Astrocyte of the cerebellum (primary cell): Measurements from ENCODE around the gene SRRM3.
"Not testable (repeated sequence)": the region's sequence is repeated elsewhere in the genome, so short reads cannot be mapped to it uniquely, and the experiment has no call there.

Source experiments
- DNase-seq: peaks from one replicate; pipeline ENCODE4 v3.0.0-alpha.2; 2011; ENCODE audit warnings: low read depth
- H3K4me3 ChIP-seq: 2 replicates; pipeline ENCODE4 v1.5.1; 2011; ENCODE audit warnings: mild to moderate bottlenecking, low read depth, low read length, moderate library complexity
- in situ Hi-C: cut with HindIII; loops from 2 replicates; pipeline ENCODE4 v1.10.0; 2017; ENCODE audit warnings: low sequenced_read_pairs
- TF ChIP-seq, protein P1 (sequence below): IDR thresholded peaks from 2 replicates; pipeline ENCODE4 v1.5.1; 2012; ENCODE audit warnings: low read length, low read depth, moderate library complexity, mild to moderate bottlenecking; ENCODE audit errors: missing control alignments

The SRRM3 gene, protein sequence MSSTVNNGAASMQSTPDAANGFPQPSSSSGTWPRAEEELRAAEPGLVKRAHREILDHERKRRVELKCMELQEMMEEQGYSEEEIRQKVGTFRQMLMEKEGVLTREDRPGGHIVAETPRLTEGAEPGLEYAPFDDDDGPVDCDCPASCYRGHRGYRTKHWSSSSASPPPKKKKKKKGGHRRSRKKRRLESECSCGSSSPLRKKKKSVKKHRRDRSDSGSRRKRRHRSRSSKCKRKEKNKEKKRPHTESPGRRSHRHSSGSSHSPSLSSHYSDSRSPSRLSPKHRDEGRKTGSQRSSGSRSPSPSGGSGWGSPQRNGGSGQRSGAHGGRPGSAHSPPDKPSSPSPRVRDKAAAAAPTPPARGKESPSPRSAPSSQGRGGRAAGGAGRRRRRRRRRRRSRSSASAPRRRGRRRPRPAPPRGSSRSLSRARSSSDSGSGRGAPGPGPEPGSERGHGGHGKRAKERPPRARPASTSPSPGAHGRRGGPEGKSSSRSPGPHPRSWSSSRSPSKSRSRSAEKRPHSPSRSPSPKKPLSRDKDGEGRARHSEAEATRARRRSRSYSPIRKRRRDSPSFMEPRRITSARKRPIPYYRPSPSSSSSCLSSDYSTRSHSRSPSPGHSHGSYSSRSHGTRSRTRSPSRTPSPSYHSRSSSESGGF

DNA sequence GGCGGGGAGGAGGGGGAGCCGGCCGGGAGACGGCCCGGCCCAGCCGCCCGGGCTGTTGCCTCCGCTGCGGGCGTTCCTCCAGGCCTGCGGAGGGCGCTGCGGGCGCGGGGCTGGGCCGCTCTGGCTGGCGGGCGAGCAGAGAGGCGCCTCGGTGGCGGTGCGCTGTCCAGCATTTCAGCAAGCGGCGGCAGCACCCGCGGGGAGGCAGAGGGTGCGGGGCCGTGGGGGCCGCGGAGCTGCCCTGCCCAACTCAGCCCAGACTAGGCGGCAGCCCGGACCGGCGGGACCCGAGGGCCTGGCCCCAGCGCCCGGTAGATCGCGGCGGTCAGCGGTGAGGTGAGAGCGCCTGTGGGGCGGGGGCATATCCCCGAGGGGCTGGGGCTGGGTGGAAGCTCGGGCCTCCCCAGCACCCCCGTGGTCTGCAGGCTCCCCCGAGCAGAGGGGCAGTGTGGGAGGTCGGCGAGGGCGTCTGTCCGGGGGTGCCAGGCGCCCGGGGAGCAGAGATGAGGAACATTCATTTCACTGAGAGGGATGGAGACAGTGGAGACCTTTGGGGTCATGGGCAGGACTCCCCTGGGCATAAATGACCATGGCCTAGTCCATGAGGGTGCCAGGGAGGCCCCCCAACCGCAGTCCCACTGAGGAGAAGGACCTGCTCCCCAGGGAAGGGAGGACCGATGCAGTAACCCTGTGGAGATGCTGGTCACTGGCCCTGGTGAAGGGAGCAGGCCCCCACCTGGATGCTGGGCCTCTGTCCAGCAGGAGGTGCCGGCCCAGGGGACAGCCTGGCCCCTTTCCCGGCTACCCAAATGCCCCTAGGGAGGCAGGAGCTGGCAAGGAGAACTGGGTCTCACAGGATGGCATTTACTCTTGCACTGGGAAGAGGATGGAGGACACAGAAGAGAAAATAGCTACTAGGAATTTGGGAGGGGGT, at the start of gene SRRM3:
TSS of gene SRRM3 (plus strand) at position 165 of the 934 bp plus-strand sequence. CDS start 33,171 bp downstream, outside the sequence.
- in situ Hi-C loops, result no loop called here
- peak; percentile 35 for DNase-seq
- TF ChIP-seq, protein P1, sequence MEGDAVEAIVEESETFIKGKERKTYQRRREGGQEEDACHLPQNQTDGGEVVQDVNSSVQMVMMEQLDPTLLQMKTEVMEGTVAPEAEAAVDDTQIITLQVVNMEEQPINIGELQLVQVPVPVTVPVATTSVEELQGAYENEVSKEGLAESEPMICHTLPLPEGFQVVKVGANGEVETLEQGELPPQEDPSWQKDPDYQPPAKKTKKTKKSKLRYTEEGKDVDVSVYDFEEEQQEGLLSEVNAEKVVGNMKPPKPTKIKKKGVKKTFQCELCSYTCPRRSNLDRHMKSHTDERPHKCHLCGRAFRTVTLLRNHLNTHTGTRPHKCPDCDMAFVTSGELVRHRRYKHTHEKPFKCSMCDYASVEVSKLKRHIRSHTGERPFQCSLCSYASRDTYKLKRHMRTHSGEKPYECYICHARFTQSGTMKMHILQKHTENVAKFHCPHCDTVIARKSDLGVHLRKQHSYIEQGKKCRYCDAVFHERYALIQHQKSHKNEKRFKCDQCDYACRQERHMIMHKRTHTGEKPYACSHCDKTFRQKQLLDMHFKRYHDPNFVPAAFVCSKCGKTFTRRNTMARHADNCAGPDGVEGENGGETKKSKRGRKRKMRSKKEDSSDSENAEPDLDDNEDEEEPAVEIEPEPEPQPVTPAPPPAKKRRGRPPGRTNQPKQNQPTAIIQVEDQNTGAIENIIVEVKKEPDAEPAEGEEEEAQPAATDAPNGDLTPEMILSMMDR, result peak; percentile 57
- H3K4me3 ChIP-seq, result no peak within 1 kb of the TSS

DNA sequence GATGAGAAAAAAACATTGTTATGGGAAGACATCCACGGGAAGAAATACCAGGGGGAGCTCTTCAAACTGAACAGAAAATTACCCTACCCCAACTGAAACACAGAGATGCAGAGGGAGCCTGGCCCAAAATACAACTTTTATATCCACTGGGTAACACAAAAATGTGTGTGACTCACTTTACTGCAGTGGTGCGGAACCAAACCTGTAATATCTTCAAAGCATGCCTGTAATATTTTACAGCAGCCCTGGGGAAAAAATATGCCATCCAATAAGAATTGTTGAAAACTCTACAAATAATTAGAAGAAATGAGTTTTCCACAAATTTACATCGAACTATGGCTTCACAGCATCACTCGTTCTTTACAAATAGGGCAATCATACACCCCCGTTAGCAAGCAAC, 49.8 kb upstream of the SRRM3 start:
- TF ChIP-seq, protein P1, result no peak
- in situ Hi-C loops, result no loop called here
- no peak overlapping the region for H3K4me3 ChIP-seq
- DNase-seq, result no peak

DNA sequence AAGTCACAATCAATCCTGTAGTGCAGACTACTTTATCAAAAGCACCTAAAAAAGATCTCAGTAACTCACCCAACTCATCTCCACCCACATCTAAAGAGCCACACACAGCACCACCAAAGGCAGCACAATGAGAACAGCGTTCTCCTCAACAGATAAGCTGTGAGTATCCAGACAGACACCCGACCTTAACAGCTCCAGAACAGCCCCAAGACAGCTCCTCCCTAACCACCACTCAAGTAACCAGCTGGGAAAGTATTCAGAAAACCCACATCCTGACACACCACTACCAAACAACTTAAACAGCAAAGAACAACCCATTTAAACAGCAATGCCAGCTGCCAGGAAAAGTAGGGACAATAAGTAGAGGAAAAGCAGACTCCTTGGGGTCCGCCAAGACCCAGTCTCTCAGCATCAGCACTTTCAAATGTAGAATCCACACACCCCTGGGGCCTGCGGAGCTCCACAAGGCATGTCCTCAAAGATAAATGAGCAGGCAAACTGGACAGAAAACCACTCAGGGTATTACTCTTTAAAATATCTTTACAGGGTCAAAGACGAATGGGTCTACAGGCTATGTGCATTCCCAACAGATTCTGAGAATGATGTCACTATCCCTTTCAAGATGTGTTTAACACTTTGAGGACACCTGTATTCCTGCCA, 48.0 kb upstream of the SRRM3 start:
- peak; percentile 11 for DNase-seq
- in situ Hi-C loops, H3K4me3 ChIP-seq: not testable (repeated sequence)

DNA sequence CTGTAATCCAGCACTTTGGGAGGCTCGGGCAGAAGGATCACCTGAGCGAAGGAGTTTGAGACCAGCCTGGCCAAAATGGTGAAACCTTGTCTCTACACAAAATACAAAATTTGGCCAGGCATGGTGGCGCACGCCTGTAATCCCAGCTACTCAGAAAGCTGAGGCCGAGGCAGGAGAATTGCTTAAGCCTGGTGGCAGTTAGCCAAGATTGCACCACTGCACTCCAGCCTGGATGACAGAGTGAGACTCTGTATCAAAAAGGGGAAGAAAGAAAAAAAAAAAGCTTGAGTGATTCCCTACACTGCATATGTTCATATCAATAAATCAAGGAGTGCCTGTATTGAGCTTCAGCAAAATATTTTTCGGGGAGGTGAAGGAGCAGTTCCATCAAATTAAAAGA, 45.8 kb upstream of the SRRM3 start:
- no peak overlapping the region for H3K4me3 ChIP-seq
- DNase-seq, result no peak
- in situ Hi-C loops, result no loop called here
- TF ChIP-seq, protein P1, result no peak

DNA sequence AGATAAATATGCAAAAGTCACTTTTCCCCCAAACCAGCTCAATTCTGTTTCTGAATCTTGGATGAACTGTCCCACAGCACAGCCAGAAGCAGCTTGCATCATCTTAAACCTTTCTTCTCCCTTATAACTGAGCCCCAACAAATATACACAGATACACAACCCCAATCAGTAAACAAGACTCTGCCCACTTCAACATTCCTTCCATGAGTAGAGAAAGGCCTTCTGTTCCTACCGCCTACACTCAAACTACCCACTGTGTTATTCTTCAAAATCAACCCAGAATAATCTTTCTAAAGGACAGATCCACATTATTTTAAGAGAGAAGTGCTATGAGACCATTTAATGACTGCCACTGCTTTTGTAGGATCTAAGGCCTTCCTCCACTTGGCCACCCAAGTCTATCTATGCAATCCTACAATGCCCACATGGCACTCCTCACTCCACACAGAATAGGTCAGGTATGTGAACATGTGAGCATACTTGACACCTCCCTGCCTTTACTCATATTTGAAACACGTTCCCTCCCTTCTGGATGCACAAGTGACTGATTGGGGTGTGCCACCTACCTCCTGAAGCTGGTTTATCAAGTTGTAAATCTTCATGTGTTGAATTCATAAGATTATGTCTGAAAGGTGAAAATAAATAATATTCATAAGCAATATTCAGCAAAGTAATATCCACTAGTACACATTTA, 44.6 kb upstream of the SRRM3 start:
- DNase-seq, H3K4me3 ChIP-seq, in situ Hi-C loops: not testable (repeated sequence)

DNA sequence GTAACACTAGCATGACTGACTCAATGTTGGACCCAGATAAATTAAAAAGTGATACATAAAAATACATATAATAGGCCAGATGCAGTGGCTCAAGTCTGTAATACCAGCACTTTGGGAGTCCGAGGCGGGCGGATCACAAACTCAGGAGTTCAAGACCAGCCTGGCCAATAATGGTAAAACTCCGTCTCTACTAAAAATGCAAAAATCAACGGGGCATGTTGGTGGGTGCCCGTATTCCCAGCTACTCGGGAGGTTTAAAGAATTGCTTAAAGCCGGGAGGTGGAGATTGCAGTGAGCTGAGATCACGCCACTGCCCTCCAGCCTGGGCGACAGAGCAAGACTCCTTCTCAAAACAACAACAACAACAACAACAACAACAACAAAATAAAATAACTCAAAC, 43.3 kb upstream of the SRRM3 start:
- H3K4me3 ChIP-seq, DNase-seq, in situ Hi-C loops: not testable (repeated sequence)

DNA sequence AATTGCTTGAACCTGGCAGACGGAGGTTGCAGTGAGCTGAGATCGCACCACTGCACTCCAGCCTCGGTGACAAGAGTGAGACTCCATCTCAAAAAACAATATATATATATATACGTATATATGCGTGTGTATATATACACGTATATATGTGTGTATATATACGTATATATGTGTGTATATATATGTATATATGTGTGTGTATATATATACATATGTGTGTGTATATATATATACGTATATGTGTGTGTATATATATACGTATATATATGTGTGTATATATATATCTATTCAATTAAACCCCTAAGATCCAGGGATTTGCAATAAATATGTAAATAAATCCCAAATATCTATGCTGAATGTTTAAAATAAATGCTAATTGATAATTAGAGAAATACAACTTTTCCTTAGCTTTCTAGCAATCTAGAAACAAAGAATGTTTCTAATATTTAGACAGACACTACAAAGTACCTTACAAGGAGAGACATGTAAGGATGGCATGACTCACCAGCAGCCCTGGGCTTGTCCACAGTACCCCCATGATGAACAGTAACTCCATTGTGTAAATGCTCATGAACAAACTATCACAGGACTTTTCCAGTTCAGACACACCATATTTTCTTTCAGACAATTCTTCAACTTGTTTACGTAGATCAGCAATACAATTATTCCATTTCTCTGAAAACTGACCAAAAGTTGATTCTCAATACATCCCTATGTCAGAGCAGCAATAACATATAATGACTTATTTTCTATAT, 39.1 kb upstream of the SRRM3 start:
- DNase-seq, H3K4me3 ChIP-seq, in situ Hi-C loops: not testable (repeated sequence)

DNA sequence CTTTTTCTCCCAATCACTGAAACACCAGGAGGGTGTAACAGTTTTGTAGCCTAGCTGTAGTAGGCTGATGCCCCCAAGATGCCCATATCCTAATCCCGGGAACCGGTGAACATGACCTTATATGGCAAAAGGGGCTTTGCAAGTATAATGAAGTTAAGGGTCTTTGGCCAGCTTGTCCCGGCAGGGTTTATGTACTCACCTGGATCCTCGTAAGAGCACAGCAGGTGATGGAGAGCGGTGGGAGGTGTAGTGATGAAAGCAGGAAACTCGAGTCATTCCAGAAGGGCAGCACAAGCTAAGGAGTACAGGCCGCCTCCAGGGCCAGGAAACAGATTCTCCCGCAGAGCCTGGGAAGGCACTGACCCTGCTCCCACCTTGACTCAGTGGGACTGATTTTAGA, 37.9 kb upstream of the SRRM3 start:
- H3K4me3 ChIP-seq, in situ Hi-C loops, DNase-seq: not testable (repeated sequence)
